ENCODE results near the gene TSEN34.

TSEN34 gene

DNA sequence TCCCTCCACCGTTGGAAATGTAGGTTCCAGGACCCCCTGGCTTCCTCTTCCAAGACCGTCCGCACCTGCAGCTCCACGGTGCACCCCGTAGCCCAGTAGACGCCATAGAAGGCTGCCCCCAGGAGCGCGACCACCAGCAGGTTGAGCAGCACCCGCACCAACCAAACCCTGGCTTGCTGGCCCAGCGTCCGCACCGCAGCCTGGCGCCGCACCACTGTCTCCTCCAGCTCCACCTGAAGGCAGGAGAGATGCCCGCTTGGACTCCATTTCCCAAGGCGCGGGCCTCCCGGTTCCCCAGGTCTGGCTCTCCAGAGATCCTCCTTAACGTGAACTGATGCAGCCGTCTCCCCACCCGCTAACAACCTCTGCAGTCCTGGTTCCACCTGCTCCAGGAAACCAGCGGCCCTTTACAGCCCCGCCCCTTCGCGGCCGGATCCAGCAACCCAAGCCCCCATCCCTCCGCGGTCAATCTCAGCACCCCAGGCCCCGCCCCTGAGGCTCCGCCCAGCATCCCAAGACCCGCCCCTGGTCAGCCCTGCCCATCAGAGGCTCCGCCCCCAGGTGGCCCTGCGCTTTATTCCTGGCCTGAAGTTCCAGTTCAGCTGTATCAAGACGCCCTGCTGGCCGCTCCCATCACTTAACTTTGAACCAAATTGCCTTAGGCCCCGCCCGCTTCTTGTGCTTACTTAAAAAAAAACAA is 26.6 kb upstream of the TSEN34 start:
- H3K4me2 ChIP-seq (ENCODE audit: low read depth, low read length, poor library complexity, severe bottlenecking): no peak overlapping the region
- peaks cover 8% of the 10 kb centered on the region for H3K4me1 ChIP-seq (ENCODE audit: insufficient read depth, low read length, poor library complexity, severe bottlenecking)
- H2AFZ ChIP-seq (ENCODE audit: low read length): no peak overlapping the region
- H3F3A ChIP-seq (ENCODE audit: low read depth): no peaks in the 10 kb centered on the region
- H3K27me3 ChIP-seq (ENCODE audit: insufficient read depth, low read length, poor library complexity, severe bottlenecking): no peaks in the 10 kb centered on the region
- H3K79me2 ChIP-seq (ENCODE audit: insufficient read depth, low read length): peaks cover 19% of the 10 kb centered on the region; the same call in 1 of the 2 replicates
- H3K4me3 ChIP-seq (ENCODE audit: low read length, poor library complexity, severe bottlenecking): no peak overlapping the region
- no peaks in the 10 kb centered on the region for H4K20me1 ChIP-seq (ENCODE audit: insufficient read depth, low read length, poor library complexity, severe bottlenecking)
- no peaks in the 10 kb centered on the region for H3K9me2 ChIP-seq (replicated peaks; ENCODE audit: low read depth, low read length)
- TF ChIP-seq EZH2phosphoT487 (IDR thresholded peaks at IDR 0.05; ENCODE audit: borderline replicate concordance): no peak
- no peak for TF ChIP-seq CTCF (conservative IDR thresholded peaks at IDR 0.05; ENCODE audit: low read length)
- H3K9me3 ChIP-seq (ENCODE audit: insufficient read depth, low read depth, low read length): no peaks in the 10 kb centered on the region
- H3K36me3 ChIP-seq (ENCODE audit: insufficient read depth, low read length): no peaks in the 10 kb centered on the region
- H3K9ac ChIP-seq (ENCODE audit: low read depth, low read length, poor library complexity, severe bottlenecking): no peak overlapping the region

DNA sequence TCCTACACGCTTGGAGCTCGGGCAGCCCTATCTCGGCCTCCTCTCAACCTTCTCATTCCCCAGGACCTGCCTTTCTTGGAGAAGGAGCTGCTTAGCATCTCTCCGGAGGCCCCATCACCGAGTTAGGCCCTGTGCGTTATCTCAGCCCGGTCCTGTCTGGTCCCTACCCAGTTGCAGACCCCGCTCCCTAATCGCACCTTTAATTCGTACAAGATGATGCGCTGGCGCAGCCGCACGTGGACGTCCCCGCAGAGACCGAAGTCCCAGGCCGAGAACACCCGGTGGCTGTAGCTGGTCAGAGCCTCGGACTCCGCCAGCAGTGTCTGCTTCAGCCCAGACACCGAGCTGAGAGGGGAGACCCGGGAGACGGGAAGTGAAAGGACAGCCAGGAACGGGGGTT is 25.9 kb upstream of the TSEN34 start:
- peaks cover 17% of the 10 kb centered on the region; the same call in 1 of the 2 replicates for H3K79me2 ChIP-seq (ENCODE audit: insufficient read depth, low read length)
- TF ChIP-seq EZH2phosphoT487 (IDR thresholded peaks at IDR 0.05; ENCODE audit: borderline replicate concordance) (no peak), CTCF (conservative IDR thresholded peaks at IDR 0.05; ENCODE audit: low read length) (no peak)

GRCh38 chr19:54168174-54168917 is 22.8 kb upstream of the TSEN34 start:
- Histone ChIP-seq H3K4me3 (ENCODE audit: low read length, poor library complexity, severe bottlenecking) (peak overlapping the region; percentile 40), H3K4me2 (ENCODE audit: low read depth, low read length, poor library complexity, severe bottlenecking) (peak overlapping the region; percentile 59), H3K4me1 (ENCODE audit: insufficient read depth, low read length, poor library complexity, severe bottlenecking) (no peaks in the 10 kb centered on the region), H3F3A (ENCODE audit: low read depth) (no peaks in the 10 kb centered on the region), H3K9me3 (ENCODE audit: insufficient read depth, low read depth, low read length) (no peaks in the 10 kb centered on the region), H4K20me1 (ENCODE audit: insufficient read depth, low read length, poor library complexity, severe bottlenecking) (no peaks in the 10 kb centered on the region), H3K27me3 (ENCODE audit: insufficient read depth, low read length, poor library complexity, severe bottlenecking) (no peaks in the 10 kb centered on the region), H3K79me2 (ENCODE audit: insufficient read depth, low read length) (no peaks in the 10 kb centered on the region), H3K9me2 (replicated peaks; ENCODE audit: low read depth, low read length) (no peaks in the 10 kb centered on the region), H3K36me3 (ENCODE audit: insufficient read depth, low read length) (no peaks in the 10 kb centered on the region), H3K9ac (ENCODE audit: low read depth, low read length, poor library complexity, severe bottlenecking) (no peak overlapping the region), H2AFZ (ENCODE audit: low read length) (peak overlapping the region; percentile 80; the same call in 1 of the 2 replicates)
- TF ChIP-seq CTCF (conservative IDR thresholded peaks at IDR 0.05; ENCODE audit: low read length) (peak; percentile 67), EZH2phosphoT487 (IDR thresholded peaks at IDR 0.05; ENCODE audit: borderline replicate concordance) (no peak)

More for the DNA sequence above, 25.9 kb upstream of the TSEN34 start:
- no peaks in the 10 kb centered on the region for H3K36me3 ChIP-seq (ENCODE audit: insufficient read depth, low read length)
- no peaks in the 10 kb centered on the region for H3F3A ChIP-seq (ENCODE audit: low read depth)
- H3K4me1 ChIP-seq (ENCODE audit: insufficient read depth, low read length, poor library complexity, severe bottlenecking): peaks cover 8% of the 10 kb centered on the region
- H4K20me1 ChIP-seq (ENCODE audit: insufficient read depth, low read length, poor library complexity, severe bottlenecking): no peaks in the 10 kb centered on the region
- no peaks in the 10 kb centered on the region for H3K9me2 ChIP-seq (replicated peaks; ENCODE audit: low read depth, low read length)
- no peak overlapping the region for H3K4me3 ChIP-seq (ENCODE audit: low read length, poor library complexity, severe bottlenecking)
- no peak overlapping the region for H2AFZ ChIP-seq (ENCODE audit: low read length)
- no peak overlapping the region for H3K4me2 ChIP-seq (ENCODE audit: low read depth, low read length, poor library complexity, severe bottlenecking)
- no peak overlapping the region for H3K9ac ChIP-seq (ENCODE audit: low read depth, low read length, poor library complexity, severe bottlenecking)
- no peaks in the 10 kb centered on the region for H3K27me3 ChIP-seq (ENCODE audit: insufficient read depth, low read length, poor library complexity, severe bottlenecking)
- H3K9me3 ChIP-seq (ENCODE audit: insufficient read depth, low read depth, low read length): no peaks in the 10 kb centered on the region
